ENCODE measurements around the gene NDUFV3. TPM values are rescaled to one million over a fixed set of nuclear protein-coding genes. Genes with fewer than 3 reads are reported as not detected.
A peak's percentile ranks its signal among the peaks of the same experiment; 100 is the strongest.
"Not testable (repeated sequence)": the region's sequence is repeated elsewhere in the genome, so short reads cannot be mapped to it uniquely, and the experiment has no call there.

NDUFV3 gene
- total RNA-seq, 2 donors from 2014 or later = 25.9 to 36.6 TPM

DNA sequence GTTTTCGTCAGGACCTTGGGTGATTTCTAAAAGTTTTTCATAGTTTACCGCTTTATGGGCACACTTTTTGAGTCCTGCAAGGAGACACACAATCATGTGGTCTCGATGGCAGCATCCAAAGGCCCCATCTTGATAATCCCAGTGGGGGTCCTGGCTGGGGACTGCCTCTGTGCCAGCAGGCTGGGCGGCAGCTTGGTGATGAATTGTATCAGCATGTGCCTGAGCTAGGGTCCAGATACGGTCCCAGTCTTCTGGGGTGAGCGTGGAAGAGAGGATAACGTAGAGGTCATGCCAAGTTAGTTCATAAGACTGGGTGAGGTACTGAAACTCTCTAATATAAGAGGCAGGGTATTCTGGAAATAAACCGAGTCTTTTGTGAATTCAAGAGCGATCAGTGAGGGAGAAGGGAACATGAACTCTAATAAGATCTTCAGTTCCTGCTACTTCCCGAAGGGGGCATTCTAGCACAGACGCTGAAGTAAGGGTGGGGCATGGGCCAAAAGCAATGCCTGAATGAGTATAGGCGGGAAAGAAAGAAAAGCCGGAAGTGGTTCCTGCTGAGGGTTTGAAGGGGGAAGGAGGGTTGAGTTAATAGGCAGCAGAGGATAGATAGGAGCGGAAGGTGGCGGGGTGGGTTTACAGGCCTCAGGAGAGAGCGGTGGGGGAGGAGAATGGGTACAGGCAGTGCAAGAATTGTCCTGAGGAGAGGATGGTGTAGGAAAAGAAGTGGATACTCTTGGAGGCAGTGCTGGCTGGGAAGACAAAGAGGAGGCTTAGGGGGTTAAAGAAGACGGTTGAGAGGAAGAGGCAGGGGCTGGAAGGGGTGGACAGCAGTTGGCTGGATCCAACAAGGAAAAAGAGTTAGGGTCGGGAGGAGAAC is 30.7 kb downstream of the NDUFV3 start:
- intact Hi-C loops (cut with DNase I) = no loop called here
- Histone ChIP-seq H3K27me3 (no peaks in the 10 kb centered on the region), H3K9ac (ENCODE audit: low read depth in 2 of 2, low read length in 2 of 2) (peak overlapping the region in 1 of 2 donors; percentile 40), H3K4me1 (no peaks in the 10 kb centered on the region), H3K27ac (no peak overlapping the region), H3K9me3 (no peaks in the 10 kb centered on the region), H3K36me3 (no peaks in the 10 kb centered on the region), H3K4me3 (no peak overlapping the region)
- TF ChIP-seq CTCF (IDR thresholded peaks at IDR 0.05) = peak; percentile 57
- peak; percentile 87 for DNase-seq

GRCh38 chr21:42924433-42924751 is 31.3 kb downstream of the NDUFV3 start:
- Histone ChIP-seq H3K27me3 (no peaks in the 10 kb centered on the region), H3K9ac (ENCODE audit: low read depth in 2 of 2, low read length in 2 of 2) (no peak overlapping the region), H3K9me3 (no peaks in the 10 kb centered on the region), H3K4me1 (no peaks in the 10 kb centered on the region), H3K4me3 (no peak overlapping the region), H3K36me3 (no peaks in the 10 kb centered on the region), H3K27ac (no peak overlapping the region)
- intact Hi-C loops (cut with DNase I) = no loop called here
- TF ChIP-seq CTCF (IDR thresholded peaks at IDR 0.05) = no peak
- DNase-seq = no peak

DNA sequence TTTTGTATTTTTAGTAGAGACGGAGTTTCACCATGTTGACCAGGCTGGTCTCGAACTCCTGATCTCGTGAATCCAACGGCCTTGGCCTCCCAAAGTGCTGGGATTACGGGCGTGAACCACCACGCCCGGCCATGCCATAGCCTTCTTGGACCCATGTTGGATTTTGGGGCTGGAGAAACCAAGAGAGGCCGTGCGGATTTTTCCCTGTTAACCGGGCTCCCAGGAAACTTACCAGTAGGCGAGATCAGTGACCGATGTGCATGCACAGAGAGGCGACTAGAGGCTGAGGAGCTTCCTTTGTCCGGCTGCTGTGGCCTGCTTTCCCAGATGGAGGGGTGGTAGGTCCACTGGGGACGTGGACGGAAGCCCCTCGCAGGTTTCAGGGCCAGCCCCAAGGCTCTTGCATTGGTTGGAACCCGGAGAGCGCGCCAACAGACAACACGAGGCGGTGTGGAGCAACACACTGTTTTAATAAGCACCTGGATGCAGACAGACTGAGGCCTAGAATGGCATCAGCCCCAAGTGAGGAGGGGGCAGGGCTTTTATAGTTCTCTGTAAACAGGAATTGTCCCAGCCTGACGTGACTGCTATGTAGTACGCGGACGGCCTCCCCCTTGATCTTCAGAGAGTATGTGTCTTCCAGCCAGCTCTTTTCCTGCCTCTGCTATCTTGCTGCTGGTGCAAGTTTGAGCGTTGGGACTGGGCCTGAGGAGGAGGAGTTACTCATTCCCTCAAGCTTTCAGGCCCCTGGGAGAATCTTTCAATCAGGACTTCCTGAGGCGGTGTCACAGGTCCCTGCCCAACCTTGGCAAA is 32.2 kb downstream of the NDUFV3 start, which contains the start of gene ERVH48-1:
TSS of gene ERVH48-1 (minus strand) at position 517 of the 813 bp plus-strand sequence. CDS start 6,624 bp downstream, outside the sequence.
- Histone ChIP-seq H3K27me3 (no peaks in the 10 kb centered on the region), H3K36me3 (no peaks in the 10 kb centered on the region), H3K4me3 (no peak within 1 kb of the TSS), H3K27ac (no peak within 1 kb of the TSS), H3K9me3 (no peaks in the 10 kb centered on the region), H3K4me1 (no peaks in the 10 kb centered on the region), H3K9ac (ENCODE audit: low read depth in 2 of 2, low read length in 2 of 2) (no peak within 1 kb of the TSS)
- intact Hi-C loops (cut with DNase I) = no loop called here
- TF ChIP-seq CTCF (IDR thresholded peaks at IDR 0.05) = no peak
- DNase-seq = no peak

GRCh38 chr21:42927474-42928200 is 34.5 kb downstream of the NDUFV3 start:
- H3K36me3 ChIP-seq; H3K4me3 ChIP-seq; H3K4me1 ChIP-seq; H3K9ac ChIP-seq (ENCODE audit: low read depth in 2 of 2, low read length in 2 of 2); intact Hi-C loops (cut with DNase I); DNase-seq; H3K27me3 ChIP-seq; H3K27ac ChIP-seq; H3K9me3 ChIP-seq: not testable (repeated sequence)

GRCh38 chr21:42929969-42930368 is 36.9 kb downstream of the NDUFV3 start:
- Histone ChIP-seq H3K4me3 (no peak overlapping the region), H3K9me3 (no peaks in the 10 kb centered on the region), H3K27me3 (no peaks in the 10 kb centered on the region), H3K27ac (no peak overlapping the region), H3K9ac (ENCODE audit: low read depth in 2 of 2, low read length in 2 of 2) (no peak overlapping the region), H3K36me3 (no peaks in the 10 kb centered on the region), H3K4me1 (no peaks in the 10 kb centered on the region)
- no peak for TF ChIP-seq CTCF (IDR thresholded peaks at IDR 0.05)
- intact Hi-C loops (cut with DNase I) = no loop called here
- DNase-seq = no peak

Data from colonic mucosa (tissue), 4 donors.